ENCODE data around the gene GMDS.

GMDS gene

GRCh38 chr6:1587977-1588376, 657.4 kb downstream of the GMDS start:
- Histone ChIP-seq H3K27me3 (ENCODE audit: control insufficient read depth in 1 of 2, insufficient read depth in 1 of 2, low read length in 2 of 2) (peaks cover 40 to 73% of the 10 kb centered on the region in 2 experiments), H2AFZ (ENCODE audit: low read depth, low read length) (no peak overlapping the region), H4K8ac (ENCODE audit: low read length) (no peak overlapping the region), H2BK15ac (ENCODE audit: low read depth, poor library complexity, severe bottlenecking) (no peak overlapping the region), H2BK5ac (ENCODE audit: low read depth, low read length, poor library complexity, severe bottlenecking) (no peak overlapping the region), H3K27ac (ENCODE audit: low read length, poor library complexity, severe bottlenecking) (no peak overlapping the region), H3K4me2 (ENCODE audit: low read length, poor library complexity, severe bottlenecking) (no peak overlapping the region), H2BK12ac (ENCODE audit: low read length in 2 of 2) (no peak overlapping the region), H3K9me3 (ENCODE audit: control insufficient read depth, low read length) (peaks cover 7% of the 10 kb centered on the region), H4K91ac (ENCODE audit: low read length) (no peak overlapping the region), H3K9ac (ENCODE audit: low read length) (no peak overlapping the region), H3K18ac (ENCODE audit: low read depth in 1 of 2, low read length in 2 of 2) (no peak overlapping the region), H3K14ac (ENCODE audit: low read length in 2 of 2) (no peak overlapping the region), H3K23ac (ENCODE audit: low read length in 2 of 2) (no peak overlapping the region), H2BK120ac (ENCODE audit: low read depth, low read length) (no peak overlapping the region), H2AK5ac (ENCODE audit: low read length, severe bottlenecking) (no peak overlapping the region), H3K36me3 (ENCODE audit: control insufficient read depth in 1 of 2, insufficient read depth in 2 of 2, low read depth in 1 of 2, low read length in 2 of 2) (peaks cover 0 to 2% of the 10 kb centered on the region in 2 experiments), H3K4ac (ENCODE audit: low read depth in 1 of 2, low read length in 2 of 2) (no peak overlapping the region), H3K4me3 (ENCODE audit: insufficient read depth in 1 of 2, low read depth in 1 of 2, low read length in 2 of 2) (no peak overlapping the region), H3K4me1 (ENCODE audit: control insufficient read depth, insufficient read depth, low read depth, low read length) (no peaks in the 10 kb centered on the region), H3K79me1 (replicated peaks; ENCODE audit: low read length, poor library complexity, severe bottlenecking) (no peaks in the 10 kb centered on the region)
- no peak for DNase-seq
- 92% methylated on average over 11 of the region's 12 CpGs for WGBS

GRCh38 chr6:1587546-1587945, 657.9 kb downstream of the GMDS start:
- no peak overlapping the region for H3K23ac ChIP-seq (ENCODE audit: low read length in 2 of 2)
- 87% methylated on average over 7 of the region's 7 CpGs for WGBS

GRCh38 chr6:1586861-1587450, 658.4 kb downstream of the GMDS start:
- H2AK5ac ChIP-seq (ENCODE audit: low read length, severe bottlenecking): no peak overlapping the region
- H2AFZ ChIP-seq (ENCODE audit: low read depth, low read length): no peak overlapping the region
- no peaks in the 10 kb centered on the region for H3K79me1 ChIP-seq (replicated peaks; ENCODE audit: low read length, poor library complexity, severe bottlenecking)
- H3K27ac ChIP-seq (ENCODE audit: low read length, poor library complexity, severe bottlenecking): no peak overlapping the region
- peaks cover 34 to 64% of the 10 kb centered on the region in 2 experiments for H3K27me3 ChIP-seq (ENCODE audit: control insufficient read depth in 1 of 2, insufficient read depth in 1 of 2, low read length in 2 of 2)
- WGBS: 86% methylated on average over 5 of the region's 5 CpGs
- no peaks in the 10 kb centered on the region for H3K4me1 ChIP-seq (ENCODE audit: control insufficient read depth, insufficient read depth, low read depth, low read length)
- H2BK15ac ChIP-seq (ENCODE audit: low read depth, poor library complexity, severe bottlenecking): no peak overlapping the region
- H3K4ac ChIP-seq (ENCODE audit: low read depth in 1 of 2, low read length in 2 of 2): no peak overlapping the region
- H3K14ac ChIP-seq (ENCODE audit: low read length in 2 of 2): peak overlapping the region in 1 of 2 experiments; percentile 91
- H4K8ac ChIP-seq (ENCODE audit: low read length): no peak overlapping the region
- H2BK12ac ChIP-seq (ENCODE audit: low read length in 2 of 2): no peak overlapping the region
- no peak overlapping the region for H3K9ac ChIP-seq (ENCODE audit: low read length)
- no peak overlapping the region for H3K18ac ChIP-seq (ENCODE audit: low read depth in 1 of 2, low read length in 2 of 2)
- H3K4me3 ChIP-seq (ENCODE audit: insufficient read depth in 1 of 2, low read depth in 1 of 2, low read length in 2 of 2): no peak overlapping the region
- H3K4me2 ChIP-seq (ENCODE audit: low read length, poor library complexity, severe bottlenecking): no peak overlapping the region
- H2BK120ac ChIP-seq (ENCODE audit: low read depth, low read length): no peak overlapping the region
- H4K91ac ChIP-seq (ENCODE audit: low read length): no peak overlapping the region
- H3K9me3 ChIP-seq (ENCODE audit: control insufficient read depth, low read length): peaks cover 7% of the 10 kb centered on the region
- peaks cover 0 to 2% of the 10 kb centered on the region in 2 experiments for H3K36me3 ChIP-seq (ENCODE audit: control insufficient read depth in 1 of 2, insufficient read depth in 2 of 2, low read depth in 1 of 2, low read length in 2 of 2)
- H3K23ac ChIP-seq (ENCODE audit: low read length in 2 of 2): no peak overlapping the region
- no peak for DNase-seq
- no peak overlapping the region for H2BK5ac ChIP-seq (ENCODE audit: low read depth, low read length, poor library complexity, severe bottlenecking)

More at GRCh38 chr6:1587546-1587945, 657.9 kb downstream of the GMDS start:
- Histone ChIP-seq H2BK15ac (ENCODE audit: low read depth, poor library complexity, severe bottlenecking) (no peak overlapping the region), H3K18ac (ENCODE audit: low read depth in 1 of 2, low read length in 2 of 2) (no peak overlapping the region), H3K36me3 (ENCODE audit: control insufficient read depth in 1 of 2, insufficient read depth in 2 of 2, low read depth in 1 of 2, low read length in 2 of 2) (peaks cover 0 to 2% of the 10 kb centered on the region in 2 experiments), H4K8ac (ENCODE audit: low read length) (no peak overlapping the region), H3K4ac (ENCODE audit: low read depth in 1 of 2, low read length in 2 of 2) (no peak overlapping the region), H3K27me3 (ENCODE audit: control insufficient read depth in 1 of 2, insufficient read depth in 1 of 2, low read length in 2 of 2) (peaks cover 37 to 70% of the 10 kb centered on the region in 2 experiments), H3K4me2 (ENCODE audit: low read length, poor library complexity, severe bottlenecking) (no peak overlapping the region), H3K4me1 (ENCODE audit: control insufficient read depth, insufficient read depth, low read depth, low read length) (no peaks in the 10 kb centered on the region), H2AK5ac (ENCODE audit: low read length, severe bottlenecking) (no peak overlapping the region), H2BK120ac (ENCODE audit: low read depth, low read length) (no peak overlapping the region), H3K4me3 (ENCODE audit: insufficient read depth in 1 of 2, low read depth in 1 of 2, low read length in 2 of 2) (no peak overlapping the region), H3K27ac (ENCODE audit: low read length, poor library complexity, severe bottlenecking) (no peak overlapping the region), H2BK5ac (ENCODE audit: low read depth, low read length, poor library complexity, severe bottlenecking) (no peak overlapping the region), H3K79me1 (replicated peaks; ENCODE audit: low read length, poor library complexity, severe bottlenecking) (no peaks in the 10 kb centered on the region), H2AFZ (ENCODE audit: low read depth, low read length) (no peak overlapping the region), H4K91ac (ENCODE audit: low read length) (no peak overlapping the region), H3K14ac (ENCODE audit: low read length in 2 of 2) (no peak overlapping the region), H2BK12ac (ENCODE audit: low read length in 2 of 2) (no peak overlapping the region), H3K9me3 (ENCODE audit: control insufficient read depth, low read length) (peaks cover 7% of the 10 kb centered on the region), H3K9ac (ENCODE audit: low read length) (no peak overlapping the region)
- no peak for DNase-seq

- Histone ChIP-seq H3K14ac (ENCODE audit: low read length in 2 of 2) (no peak overlapping the region), H3K4me3 (ENCODE audit: insufficient read depth in 1 of 2, low read depth in 1 of 2, low read length in 2 of 2) (no peak overlapping the region), H4K91ac (ENCODE audit: low read length) (no peak overlapping the region), H2BK15ac (ENCODE audit: low read depth, poor library complexity, severe bottlenecking) (no peak overlapping the region), H4K8ac (ENCODE audit: low read length) (no peak overlapping the region), H3K9me3 (ENCODE audit: control insufficient read depth, low read length) (peaks cover 7% of the 10 kb centered on the region), H2BK120ac (ENCODE audit: low read depth, low read length) (no peak overlapping the region), H3K23ac (ENCODE audit: low read length in 2 of 2) (no peak overlapping the region), H2AK5ac (ENCODE audit: low read length, severe bottlenecking) (no peak overlapping the region), H3K18ac (ENCODE audit: low read depth in 1 of 2, low read length in 2 of 2) (no peak overlapping the region), H2BK5ac (ENCODE audit: low read depth, low read length, poor library complexity, severe bottlenecking) (no peak overlapping the region), H3K36me3 (ENCODE audit: control insufficient read depth in 1 of 2, insufficient read depth in 2 of 2, low read depth in 1 of 2, low read length in 2 of 2) (peaks cover 0 to 2% of the 10 kb centered on the region in 2 experiments), H3K4ac (ENCODE audit: low read depth in 1 of 2, low read length in 2 of 2) (no peak overlapping the region), H2BK12ac (ENCODE audit: low read length in 2 of 2) (no peak overlapping the region), H3K27ac (ENCODE audit: low read length, poor library complexity, severe bottlenecking) (no peak overlapping the region), H3K4me2 (ENCODE audit: low read length, poor library complexity, severe bottlenecking) (no peak overlapping the region), H3K27me3 (ENCODE audit: control insufficient read depth in 1 of 2, insufficient read depth in 1 of 2, low read length in 2 of 2) (peaks cover 32 to 61% of the 10 kb centered on the region in 2 experiments), H2AFZ (ENCODE audit: low read depth, low read length) (no peak overlapping the region), H3K4me1 (ENCODE audit: control insufficient read depth, insufficient read depth, low read depth, low read length) (no peaks in the 10 kb centered on the region), H3K79me1 (replicated peaks; ENCODE audit: low read length, poor library complexity, severe bottlenecking) (no peaks in the 10 kb centered on the region), H3K9ac (ENCODE audit: low read length) (no peak overlapping the region)
- DNase-seq: no peak
- 57% methylated on average over 4 of the region's 7 CpGs for WGBS
These were observed 659.1 kb downstream of the GMDS start for GRCh38 chr6:1586256-1586655.

Data from mesenchymal stem cell (in vitro differentiated cells and primary cell).